Esophagus squamous epithelium (tissue), 4 donors: ENCODE data around the gene LAPTM5.

Experiments used
- CTCF ChIP-seq, 6 experiments: fragments of 450-650 bp in 4 of 6; fragments of 200-600 bp in 2 of 6; sonication (generic) in 2 of 6; IDR thresholded peaks; one replicate each; pipeline ENCODE4 v1.5.1; 2016 to 2019; ENCODE audit warnings: antibody characterized with exemption in 6 of 6, mild to moderate bottlenecking in 4 of 6, moderate library complexity in 4 of 6
- POLR2A ChIP-seq, 4 donors: fragments of 450-650 bp; IDR thresholded peaks; one replicate each; pipeline ENCODE4 v1.6.1; 2017; ENCODE audit warnings: antibody characterized with exemption in 4 of 4, mild to moderate bottlenecking in 4 of 4, moderate library complexity in 3 of 4

GRCh38 chr1:30692948-30693301 is 64.6 kb downstream of the LAPTM5 start:
- TF ChIP-seq CTCF (IDR thresholded peaks at IDR 0.05) (no peak), POLR2A (IDR thresholded peaks at IDR 0.05) (no peak)
